Central memory CD8-positive, alpha-beta T cell (primary cell): Measurements from ENCODE around the gene PCF11.
"Not testable (repeated sequence)": the region's sequence is repeated elsewhere in the genome, so short reads cannot be mapped to it uniquely, and the experiment has no call there.

Source experiments
- ATAC-seq: fragments of 150-1000 bp; cut with Tn5 transposase; replicated peaks from 2 replicates; pipeline ENCODE4 v1.10.0; 2022; ENCODE audit warnings: mild to moderate bottlenecking, moderate FRiP score, moderate number of reproducible peaks; ENCODE audit not compliant: poor library complexity, severe bottlenecking; ENCODE audit errors: extremely low read depth
- DNase-seq, 2 donors: peaks; one replicate each; pipeline ENCODE4 v3.0.0; 2021; ENCODE audit warnings: low spot score in 2 of 2
- H3K27ac Mint-ChIP-seq: one replicate; pipeline ENCODE4 v1.8.0; 2022; ENCODE audit warnings: low read depth, mild to moderate bottlenecking, moderate library complexity, mixed read lengths
- H3K27me3 Mint-ChIP-seq: one replicate; pipeline ENCODE4 v1.8.0; 2022; ENCODE audit warnings: mixed read lengths
- H3K36me3 Mint-ChIP-seq: one replicate; pipeline ENCODE4 v1.8.0; 2022; ENCODE audit warnings: mild to moderate bottlenecking, moderate library complexity, mixed read lengths; ENCODE audit not compliant: insufficient read depth
- H3K4me1 Mint-ChIP-seq: one replicate; pipeline ENCODE4 v1.8.0; 2022; ENCODE audit warnings: mixed read lengths
- H3K4me3 Mint-ChIP-seq: one replicate; pipeline ENCODE4 v1.8.0; 2022; ENCODE audit warnings: mild to moderate bottlenecking, moderate library complexity, mixed read lengths
- H3K9me3 Mint-ChIP-seq: one replicate; pipeline ENCODE4 v1.8.0; 2022; ENCODE audit warnings: mixed read lengths

Gene PCF11

GRCh38 chr11:83132191-83132590, 24.7 kb upstream of the PCF11 start:
- no peaks in the 10 kb centered on the region for H3K36me3 Mint-ChIP-seq
- H3K27ac Mint-ChIP-seq, result no peak overlapping the region
- no peak overlapping the region for H3K4me3 Mint-ChIP-seq
- no peaks in the 10 kb centered on the region for H3K9me3 Mint-ChIP-seq
- DNase-seq (no peak), ATAC-seq (no peak)
- H3K27me3 Mint-ChIP-seq, result no peaks in the 10 kb centered on the region
- H3K4me1 Mint-ChIP-seq, result no peaks in the 10 kb centered on the region

GRCh38 chr11:83133266-83133665, 23.7 kb upstream of the PCF11 start:
- not testable (repeated sequence) for H3K4me1 Mint-ChIP-seq, DNase-seq, H3K36me3 Mint-ChIP-seq, ATAC-seq, H3K4me3 Mint-ChIP-seq, H3K9me3 Mint-ChIP-seq, H3K27me3 Mint-ChIP-seq, H3K27ac Mint-ChIP-seq

DNA sequence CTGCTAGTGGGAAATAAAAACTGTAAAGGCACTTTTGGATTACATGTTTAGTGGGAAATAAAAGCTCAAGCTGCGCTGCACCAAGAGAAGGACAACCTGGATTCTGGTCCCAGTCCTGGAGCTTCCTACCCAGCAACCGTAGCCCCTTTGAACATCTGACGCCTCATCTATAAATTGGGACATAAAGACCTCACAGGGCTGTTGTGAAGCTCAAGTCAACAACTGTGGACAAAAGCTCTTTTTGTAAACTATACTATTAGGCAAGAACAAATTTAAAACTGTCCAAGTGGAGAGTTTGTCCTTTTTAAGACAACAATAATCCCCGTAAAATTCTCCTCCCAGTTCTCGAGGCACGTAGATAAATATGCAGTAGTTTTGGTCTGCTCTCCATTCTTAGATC, 17.6 kb upstream of the PCF11 start:
- ATAC-seq (no peak), DNase-seq (no peak)
- Mint-ChIP-seq H3K36me3 (no peaks in the 10 kb centered on the region), H3K9me3 (no peaks in the 10 kb centered on the region), H3K4me3 (no peak overlapping the region), H3K27me3 (no peaks in the 10 kb centered on the region), H3K4me1 (no peaks in the 10 kb centered on the region), H3K27ac (no peak overlapping the region)

DNA sequence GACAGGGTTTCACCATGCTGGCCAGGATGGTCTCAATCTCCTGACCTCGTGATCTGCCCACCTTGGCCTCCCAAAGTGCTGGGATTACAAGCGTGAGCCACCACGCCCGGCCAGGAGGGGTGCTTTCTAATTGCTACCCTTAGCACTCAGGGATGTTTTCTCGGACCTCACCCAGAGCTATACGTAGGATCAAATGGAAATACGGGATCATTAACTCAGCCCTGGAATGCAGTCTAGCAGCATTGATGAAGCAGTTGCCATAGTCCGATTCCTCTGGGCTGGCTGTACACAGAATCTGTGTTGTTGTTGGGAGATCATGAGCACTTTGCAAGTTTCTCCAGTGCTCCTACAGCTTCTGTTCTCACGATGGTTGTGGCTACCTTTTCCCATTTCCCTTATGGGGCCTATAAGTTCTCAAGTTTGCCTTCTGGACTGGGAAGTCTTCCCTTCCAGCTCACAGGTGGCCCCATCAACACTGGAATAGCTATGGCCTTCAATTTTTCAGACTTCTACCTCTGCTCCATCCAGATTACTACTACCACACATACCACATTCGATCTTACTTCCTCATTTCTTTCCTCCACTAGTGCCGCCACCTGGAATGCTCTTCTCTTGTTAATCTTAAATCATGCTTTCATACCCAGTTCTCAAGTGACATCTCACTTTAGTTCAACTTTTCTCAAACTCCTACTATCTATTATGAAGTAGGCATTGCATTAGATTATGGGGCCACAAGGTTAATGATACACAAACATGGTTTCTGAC, 16.1 kb upstream of the PCF11 start:
- Mint-ChIP-seq H3K36me3 (no peaks in the 10 kb centered on the region), H3K27ac (no peak overlapping the region), H3K27me3 (no peaks in the 10 kb centered on the region), H3K4me1 (no peaks in the 10 kb centered on the region), H3K4me3 (no peak overlapping the region), H3K9me3 (no peaks in the 10 kb centered on the region)
- ATAC-seq (no peak), DNase-seq (no peak)

GRCh38 chr11:83147895-83148294, 9.0 kb upstream of the PCF11 start:
- no peaks in the 10 kb centered on the region for H3K27me3 Mint-ChIP-seq
- no peaks in the 10 kb centered on the region for H3K36me3 Mint-ChIP-seq
- DNase-seq (no peak), ATAC-seq (no peak)
- no peak overlapping the region for H3K4me3 Mint-ChIP-seq
- no peaks in the 10 kb centered on the region for H3K9me3 Mint-ChIP-seq
- H3K4me1 Mint-ChIP-seq, result no peaks in the 10 kb centered on the region
- no peak overlapping the region for H3K27ac Mint-ChIP-seq

GRCh38 chr11:83150450-83150849, 6.5 kb upstream of the PCF11 start:
- no peak for ATAC-seq
- Mint-ChIP-seq H3K9me3 (no peaks in the 10 kb centered on the region), H3K4me1 (no peaks in the 10 kb centered on the region), H3K27ac (no peak overlapping the region), H3K4me3 (no peak overlapping the region), H3K36me3 (no peaks in the 10 kb centered on the region), H3K27me3 (no peaks in the 10 kb centered on the region)
- no peak for DNase-seq

DNA sequence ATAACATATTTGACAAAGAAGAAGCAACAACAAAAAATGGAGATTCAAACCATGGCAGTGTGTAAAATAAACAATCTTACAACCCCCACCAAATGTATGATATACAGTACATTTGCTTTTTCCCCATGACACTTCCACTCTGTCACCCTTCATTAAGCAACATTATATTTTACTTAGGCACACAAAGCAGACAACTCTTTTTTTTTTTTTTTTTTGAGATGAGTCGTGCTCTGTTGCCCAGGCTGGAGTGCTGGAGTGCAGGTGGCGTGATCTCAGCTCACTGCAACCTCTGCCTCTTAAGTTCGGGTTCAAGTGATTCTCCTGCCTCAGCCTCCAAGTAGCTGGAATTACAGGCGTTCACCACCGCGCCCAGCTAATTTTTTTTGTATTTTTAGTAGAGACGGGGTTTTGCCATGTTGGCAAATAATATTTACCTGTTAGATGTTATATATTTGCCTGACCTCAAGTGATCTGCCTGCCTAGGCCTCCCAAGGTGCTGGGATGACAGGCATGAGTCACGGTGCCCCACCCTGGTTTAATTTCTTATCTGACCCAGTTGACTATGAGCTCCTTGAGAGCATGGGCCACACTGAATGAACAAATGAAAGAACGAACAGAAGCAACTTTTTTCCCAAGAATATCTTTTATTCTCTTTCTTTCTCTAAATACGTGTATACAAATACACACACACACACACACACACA, 5.5 kb upstream of the PCF11 start:
- Mint-ChIP-seq H3K4me1 (no peaks in the 10 kb centered on the region), H3K27ac (no peak overlapping the region), H3K9me3 (no peaks in the 10 kb centered on the region), H3K36me3 (peaks cover 5% of the 10 kb centered on the region), H3K4me3 (no peak overlapping the region), H3K27me3 (no peaks in the 10 kb centered on the region)
- ATAC-seq, result no peak
- no peak for DNase-seq

DNA sequence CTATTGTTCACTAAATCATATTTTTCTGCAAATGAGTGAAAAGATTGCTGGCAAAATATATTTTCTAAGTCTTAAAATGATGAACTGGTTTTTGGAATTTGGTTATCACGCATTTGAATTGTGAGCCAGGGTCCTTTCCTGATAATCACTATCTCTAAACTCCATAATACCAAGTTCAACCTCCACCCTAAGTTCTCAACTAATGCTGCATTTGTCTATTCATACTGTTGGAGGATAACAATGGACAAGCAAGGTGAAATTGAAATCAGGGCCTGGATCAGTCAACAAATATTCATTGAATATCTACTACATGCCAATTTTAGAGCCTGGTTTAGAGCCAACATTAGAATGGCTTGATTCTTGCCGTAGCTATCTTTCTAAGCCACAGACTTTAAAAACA, 4.7 kb upstream of the PCF11 start:
- H3K4me3 Mint-ChIP-seq, result no peak overlapping the region
- H3K36me3 Mint-ChIP-seq, result peaks cover 14% of the 10 kb centered on the region
- DNase-seq, result no peak
- no peaks in the 10 kb centered on the region for H3K9me3 Mint-ChIP-seq
- ATAC-seq, result no peak
- H3K4me1 Mint-ChIP-seq, result no peaks in the 10 kb centered on the region
- no peaks in the 10 kb centered on the region for H3K27me3 Mint-ChIP-seq
- H3K27ac Mint-ChIP-seq, result no peak overlapping the region

GRCh38 chr11:83153764-83154163, 3.2 kb upstream of the PCF11 start:
- no peak for DNase-seq
- H3K4me1 Mint-ChIP-seq, result no peaks in the 10 kb centered on the region
- no peak overlapping the region for H3K27ac Mint-ChIP-seq
- H3K27me3 Mint-ChIP-seq, result no peaks in the 10 kb centered on the region
- H3K4me3 Mint-ChIP-seq, result no peak overlapping the region
- no peaks in the 10 kb centered on the region for H3K9me3 Mint-ChIP-seq
- peaks cover 27% of the 10 kb centered on the region for H3K36me3 Mint-ChIP-seq
- ATAC-seq, result no peak

DNA sequence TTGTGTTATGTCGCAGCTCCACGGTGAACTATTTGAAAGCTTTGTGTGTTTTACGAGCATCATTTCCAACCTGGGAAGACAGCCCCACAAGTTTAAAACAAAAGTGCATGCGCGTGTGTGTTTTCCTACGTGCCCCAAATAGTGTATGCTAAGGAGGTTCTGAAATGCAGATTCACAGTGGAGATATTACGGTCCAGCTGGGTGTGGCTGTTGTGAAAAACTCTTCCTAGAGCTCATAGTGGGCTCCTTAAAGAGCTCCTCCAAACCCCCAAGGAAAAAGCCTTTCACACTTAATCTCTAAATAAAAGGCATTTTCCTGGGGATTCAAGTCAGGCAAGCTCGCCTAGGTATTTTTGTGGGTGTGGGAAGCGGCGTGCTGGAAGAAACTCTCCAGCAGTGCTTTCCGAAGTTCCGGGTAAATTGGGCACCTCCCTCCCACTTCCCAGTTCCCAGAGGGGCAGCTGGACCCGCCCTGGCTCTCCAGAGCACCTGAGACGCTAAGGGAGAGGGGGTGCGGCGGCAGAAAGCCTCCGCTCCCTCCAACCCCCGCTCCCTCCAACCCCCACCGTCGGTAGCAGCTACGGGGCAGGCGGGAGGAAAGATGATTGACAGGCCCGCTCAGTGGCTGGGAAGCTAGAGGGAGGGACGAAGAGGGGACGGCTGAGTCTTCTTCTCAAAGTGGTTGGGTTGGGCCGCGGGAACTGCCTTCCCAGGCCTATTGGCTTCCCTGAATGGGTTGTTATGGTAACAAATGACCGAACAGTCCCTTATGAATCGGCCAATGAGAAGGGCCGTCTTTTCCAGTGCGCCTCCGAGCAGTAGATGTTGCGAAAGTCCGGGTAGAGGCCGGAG, 561 bp upstream of the PCF11 start:
- Mint-ChIP-seq H3K27ac (peak overlapping the region; percentile 98), H3K9me3 (no peaks in the 10 kb centered on the region), H3K4me3 (peak overlapping the region; percentile 98), H3K27me3 (no peaks in the 10 kb centered on the region), H3K4me1 (peaks cover 22% of the 10 kb centered on the region), H3K36me3 (peaks cover 49% of the 10 kb centered on the region)
- DNase-seq (peak; percentile 91 to 96), ATAC-seq (peak; percentile 90)

- ATAC-seq, result no peak
- Mint-ChIP-seq H3K27me3 (no peaks in the 10 kb centered on the region), H3K4me1 (peaks cover 32% of the 10 kb centered on the region), H3K27ac (peak overlapping the region; percentile 98), H3K4me3 (peak overlapping the region; percentile 98), H3K36me3 (peaks cover 54% of the 10 kb centered on the region), H3K9me3 (no peaks in the 10 kb centered on the region)
- DNase-seq, result peak in 1 of 2 donors; percentile 33
These were observed 844 bp downstream of the PCF11 start for GRCh38 chr11:83157594-83158356.

DNA sequence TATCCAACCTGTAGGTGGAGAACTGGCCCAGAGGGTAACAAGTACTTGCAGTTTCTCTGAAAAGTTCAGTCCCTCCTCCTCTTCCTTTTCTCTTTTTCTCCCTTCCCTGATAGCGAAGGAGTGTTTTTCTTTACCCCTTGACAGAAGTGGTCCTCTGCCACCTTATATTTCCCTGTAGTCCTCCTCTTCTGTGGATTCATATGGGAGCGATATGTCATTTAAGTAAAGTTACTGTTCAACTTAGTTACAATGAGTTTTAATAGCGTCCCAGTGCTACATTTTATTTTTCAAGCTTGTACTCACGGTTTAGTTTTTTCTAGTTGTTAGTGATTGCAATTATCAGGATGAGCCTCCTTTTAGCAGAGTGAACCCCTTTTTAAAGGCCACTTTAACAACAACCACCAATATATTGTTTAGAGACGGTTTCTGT, 1.4 kb downstream of the PCF11 start:
- Mint-ChIP-seq H3K27me3 (no peaks in the 10 kb centered on the region), H3K4me3 (peak overlapping the region; percentile 98), H3K36me3 (peaks cover 55% of the 10 kb centered on the region), H3K27ac (peak overlapping the region; percentile 98), H3K4me1 (peaks cover 32% of the 10 kb centered on the region), H3K9me3 (no peaks in the 10 kb centered on the region)
- ATAC-seq, result no peak
- no peak for DNase-seq
